Adipocyte (in vitro differentiated cells): ENCODE measurements around the gene PCDHB16.
"Not testable (repeated sequence)": the region's sequence is repeated elsewhere in the genome, so short reads cannot be mapped to it uniquely, and the experiment has no call there.

Source experiments
- DNase-seq: peaks from one replicate; pipeline ENCODE4 v3.0.0-alpha.2; 2015; ENCODE audit warnings: low read depth
- H3K27me3 ChIP-seq: replicated peaks from 2 replicates; pipeline ENCODE4 v1.7.0; 2013; ENCODE audit warnings: mild to moderate bottlenecking, low read length, moderate library complexity; ENCODE audit not compliant: control insufficient read depth, insufficient read depth
- H3K36me3 ChIP-seq: 2 replicates; pipeline ENCODE4 v1.7.0; 2013; ENCODE audit warnings: low read length, mild to moderate bottlenecking, moderate library complexity; ENCODE audit not compliant: control insufficient read depth, insufficient read depth, severe bottlenecking
- H3K4me1 ChIP-seq: 2 replicates; pipeline ENCODE4 v1.7.0; 2013; ENCODE audit warnings: mild to moderate bottlenecking, low read length, moderate library complexity; ENCODE audit not compliant: control insufficient read depth, insufficient read depth
- H3K4me3 ChIP-seq: 2 replicates; pipeline ENCODE4 v1.7.0; 2013; ENCODE audit warnings: mild to moderate bottlenecking, low read length, moderate library complexity
- H3K9ac ChIP-seq: 2 replicates; pipeline ENCODE4 v1.7.0; 2013; ENCODE audit warnings: mild to moderate bottlenecking, low read length, moderate library complexity
- H3K9me3 ChIP-seq: 2 replicates; pipeline ENCODE4 v1.7.0; 2013; ENCODE audit warnings: mild to moderate bottlenecking, low read length, moderate library complexity; ENCODE audit not compliant: control insufficient read depth

The PCDHB16 gene

GRCh38 chr5:141186897-141187512 lies 4.8 kb downstream of the PCDHB16 start, which contains the start of gene PCDHB9:
Gene PCDHB9, plus strand, starts transcription at chr5:141187161. Its CDS starts 158 bp downstream, at chr5:141187319.
- Histone ChIP-seq H3K9ac (no peak within 1 kb of the TSS), H3K9me3 (peaks cover 36% of the 10 kb centered on the region), H3K4me3 (peak within 1 kb of the TSS; percentile 58), H3K4me1 (no peaks in the 10 kb centered on the region), H3K27me3 (peaks cover 4% of the 10 kb centered on the region), H3K36me3 (no peaks in the 10 kb centered on the region)
- peak; percentile 79 for DNase-seq

- not testable (repeated sequence) for H3K36me3 ChIP-seq, DNase-seq
- peaks cover 34% of the 10 kb centered on the region for H3K9me3 ChIP-seq
Observed at GRCh38 chr5:141188682-141189081, 6.5 kb downstream of the PCDHB16 start.

DNA sequence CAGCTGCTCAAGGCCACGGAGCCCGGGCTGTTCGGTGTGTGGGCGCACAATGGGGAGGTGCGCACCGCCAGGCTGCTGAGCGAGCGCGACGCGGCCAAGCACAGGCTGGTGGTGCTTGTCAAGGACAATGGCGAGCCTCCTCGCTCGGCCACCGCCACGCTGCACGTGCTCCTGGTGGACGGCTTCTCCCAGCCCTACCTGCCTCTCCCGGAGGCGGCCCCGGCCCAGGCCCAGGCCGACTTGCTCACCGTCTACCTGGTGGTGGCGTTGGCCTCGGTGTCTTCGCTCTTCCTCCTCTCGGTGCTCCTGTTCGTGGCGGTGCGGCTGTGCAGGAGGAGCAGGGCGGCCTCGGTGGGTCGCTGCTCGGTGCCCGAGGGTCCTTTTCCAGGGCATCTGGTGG lies 6.9 kb downstream of the PCDHB16 start:
- peaks cover 34% of the 10 kb centered on the region for H3K9me3 ChIP-seq
- not testable (repeated sequence) for H3K4me1 ChIP-seq, H3K27me3 ChIP-seq

More at GRCh38 chr5:141188682-141189081, 6.5 kb downstream of the PCDHB16 start:
- H3K9ac ChIP-seq, H3K27me3 ChIP-seq, H3K4me3 ChIP-seq, H3K4me1 ChIP-seq: not testable (repeated sequence)

GRCh38 chr5:141192110-141192725 lies 10.0 kb downstream of the PCDHB16 start, which contains the start of gene PCDHB10:
Gene PCDHB10, plus strand, starts transcription at chr5:141192353. Its CDS starts 200 bp downstream, at chr5:141192553.
- Histone ChIP-seq H3K36me3 (no peaks in the 10 kb centered on the region), H3K9me3 (peaks cover 42% of the 10 kb centered on the region), H3K27me3 (no peaks in the 10 kb centered on the region), H3K4me3 (no peak within 1 kb of the TSS), H3K9ac (no peak within 1 kb of the TSS), H3K4me1 (no peaks in the 10 kb centered on the region)
- peak; percentile 37 for DNase-seq

More for the DNA sequence above, 6.9 kb downstream of the PCDHB16 start:
- H3K4me3 ChIP-seq, DNase-seq, H3K36me3 ChIP-seq, H3K9ac ChIP-seq: not testable (repeated sequence)

- peaks cover 62% of the 10 kb centered on the region for H3K9me3 ChIP-seq
Observed at GRCh38 chr5:141194332-141194731, 12.1 kb downstream of the PCDHB16 start.

GRCh38 chr5:141196363-141196762 lies 14.2 kb downstream of the PCDHB16 start:
- Histone ChIP-seq H3K36me3 (no peaks in the 10 kb centered on the region), H3K4me3 (no peak overlapping the region), H3K9ac (no peak overlapping the region), H3K27me3 (no peaks in the 10 kb centered on the region), H3K4me1 (no peaks in the 10 kb centered on the region), H3K9me3 (peaks cover 71% of the 10 kb centered on the region)
- no peak for DNase-seq

More at GRCh38 chr5:141194332-141194731, 12.1 kb downstream of the PCDHB16 start:
- not testable (repeated sequence) for DNase-seq, H3K9ac ChIP-seq, H3K4me1 ChIP-seq, H3K4me3 ChIP-seq, H3K36me3 ChIP-seq, H3K27me3 ChIP-seq

DNA sequence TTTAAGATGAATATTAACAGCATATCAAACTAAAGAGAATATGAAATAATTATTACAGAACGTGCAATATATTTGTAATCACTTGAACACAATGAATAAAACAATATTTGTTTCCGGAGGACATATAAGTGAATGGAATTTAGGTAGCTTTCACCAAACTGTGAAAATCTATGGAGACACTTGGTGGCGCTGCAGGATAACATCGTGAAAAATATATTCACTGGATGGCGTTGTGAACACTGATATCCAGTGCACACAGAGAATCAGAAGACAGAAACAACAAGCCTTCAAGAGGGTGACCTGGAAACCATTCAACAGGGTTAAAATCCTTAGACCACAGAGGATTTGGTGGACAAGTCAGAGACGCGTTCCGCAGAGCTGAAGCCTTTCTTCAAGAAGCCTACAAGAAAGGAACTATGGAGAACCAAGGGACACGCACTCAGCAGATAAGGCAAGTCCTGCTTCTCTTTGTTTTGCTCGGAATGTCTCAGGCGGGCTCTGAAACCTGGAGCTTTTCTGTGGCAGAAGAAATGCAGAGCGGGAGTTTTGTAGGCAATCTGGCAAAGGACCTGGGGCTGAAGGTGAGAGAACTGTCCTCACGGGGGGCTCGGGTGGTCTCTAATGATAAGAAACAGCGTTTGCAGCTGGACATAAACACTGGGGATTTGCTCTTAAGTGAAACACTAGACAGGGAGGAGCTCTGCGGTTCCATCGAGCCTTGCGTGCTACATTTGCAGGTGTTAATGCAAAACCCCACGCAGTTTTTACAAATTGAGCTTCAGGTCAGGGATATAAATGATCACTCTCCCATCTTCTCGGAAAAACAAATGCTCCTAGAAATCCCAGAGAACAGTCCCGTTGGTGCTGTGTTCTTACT lies 17.4 kb downstream of the PCDHB16 start, which contains the start of gene PCDHB11:
Gene PCDHB11, plus strand, starts transcription at position 269 of the 877 bp plus-strand sequence. Its CDS starts 148 bp downstream, at position 417.
- DNase-seq = no peak
- no peaks in the 10 kb centered on the region for H3K27me3 ChIP-seq

DNA sequence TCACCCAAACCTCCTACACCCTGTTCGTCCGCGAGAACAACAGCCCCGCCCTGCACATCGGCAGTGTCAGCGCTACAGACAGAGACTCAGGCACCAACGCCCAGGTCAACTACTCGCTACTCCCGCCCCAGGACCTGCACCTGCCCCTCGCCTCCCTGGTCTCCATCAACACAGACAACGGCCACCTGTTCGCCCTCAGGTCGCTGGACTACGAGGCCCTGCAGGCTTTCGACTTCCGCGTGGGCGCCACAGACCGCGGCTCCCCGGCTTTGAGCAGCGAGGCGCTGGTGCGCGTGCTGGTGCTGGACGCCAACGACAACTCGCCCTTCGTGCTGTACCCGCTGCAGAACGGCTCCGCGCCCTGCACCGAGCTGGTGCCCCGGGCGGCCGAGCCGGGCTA lies 18.9 kb downstream of the PCDHB16 start:
- H3K4me3 ChIP-seq, H3K9ac ChIP-seq, DNase-seq, H3K36me3 ChIP-seq, H3K27me3 ChIP-seq, H3K4me1 ChIP-seq: not testable (repeated sequence)
- peaks cover 57% of the 10 kb centered on the region for H3K9me3 ChIP-seq

More for the DNA sequence above, 17.4 kb downstream of the PCDHB16 start, which contains the start of gene PCDHB11:
- H3K4me3 ChIP-seq = peak within 1 kb of the TSS; percentile 42
- no peaks in the 10 kb centered on the region for H3K4me1 ChIP-seq
- H3K36me3 ChIP-seq = no peaks in the 10 kb centered on the region
- H3K9ac ChIP-seq = no peak within 1 kb of the TSS
- H3K9me3 ChIP-seq = peaks cover 60% of the 10 kb centered on the region

GRCh38 chr5:141201646-141202045 lies 19.5 kb downstream of the PCDHB16 start:
- not testable (repeated sequence) for H3K9ac ChIP-seq, H3K36me3 ChIP-seq, H3K27me3 ChIP-seq, DNase-seq, H3K4me3 ChIP-seq, H3K4me1 ChIP-seq
- H3K9me3 ChIP-seq = peaks cover 53% of the 10 kb centered on the region

DNA sequence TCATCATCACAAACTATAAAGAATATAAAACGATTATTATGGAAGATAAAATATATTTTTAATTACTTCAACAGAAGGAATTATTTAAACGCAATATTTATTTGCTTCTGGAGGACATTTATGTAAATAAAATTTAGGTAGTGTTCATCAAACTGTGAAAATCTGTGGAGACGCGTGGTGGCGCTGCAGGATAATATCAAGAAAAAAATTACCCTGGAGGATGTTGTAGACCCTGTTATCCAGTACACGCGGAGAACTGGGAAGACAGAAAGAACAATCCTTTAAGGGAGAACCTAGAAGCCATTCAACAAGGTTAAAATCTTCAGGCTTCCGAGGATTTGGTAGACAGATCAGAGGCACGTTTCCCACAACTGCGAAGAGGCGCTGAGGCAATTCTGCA lies 26.3 kb downstream of the PCDHB16 start, which contains the start of gene PCDHB12:
Gene PCDHB12, plus strand, starts transcription at position 242 of the 400 bp plus-strand sequence. CDS start 189 bp downstream, outside the sequence.
- Histone ChIP-seq H3K27me3 (no peaks in the 10 kb centered on the region), H3K4me1 (no peaks in the 10 kb centered on the region), H3K9me3 (peaks cover 62% of the 10 kb centered on the region), H3K9ac (no peak within 1 kb of the TSS), H3K36me3 (no peaks in the 10 kb centered on the region), H3K4me3 (peak within 1 kb of the TSS; percentile 4)
- DNase-seq = peak; percentile 47

DNA sequence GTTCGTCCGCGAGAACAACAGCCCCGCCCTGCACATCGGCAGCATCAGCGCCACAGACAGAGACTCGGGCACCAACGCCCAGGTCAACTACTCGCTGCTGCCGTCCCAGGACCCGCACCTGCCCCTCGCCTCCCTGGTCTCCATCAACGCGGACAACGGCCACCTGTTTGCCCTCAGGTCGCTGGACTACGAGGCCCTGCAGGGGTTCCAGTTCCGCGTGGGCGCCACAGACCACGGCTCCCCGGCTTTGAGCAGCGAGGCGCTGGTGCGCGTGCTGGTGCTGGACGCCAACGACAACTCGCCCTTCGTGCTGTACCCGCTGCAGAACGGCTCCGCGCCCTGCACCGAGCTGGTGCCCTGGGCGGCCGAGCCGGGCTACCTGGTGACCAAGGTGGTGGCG lies 28.1 kb downstream of the PCDHB16 start:
- not testable (repeated sequence) for H3K9ac ChIP-seq, H3K36me3 ChIP-seq, H3K4me3 ChIP-seq, H3K4me1 ChIP-seq, H3K27me3 ChIP-seq, DNase-seq
- H3K9me3 ChIP-seq = peaks cover 72% of the 10 kb centered on the region
